HepG2 (cell line): ENCODE data around the gene SLC35G2. TPM values are rescaled to one million over a fixed set of nuclear protein-coding genes. Genes with fewer than 3 reads are reported as not detected.

Experiments used
- BATF2 ChIP-seq: sonication (generic); formaldehyde crosslinking; IDR thresholded peaks from 2 replicates; pipeline ENCODE4 v1.8.0; 2022; ENCODE audit warnings: mild to moderate bottlenecking, missing genetic modification reagents, moderate library complexity
- EED ChIP-seq: sonication (generic); formaldehyde crosslinking; IDR thresholded peaks from 2 replicates; pipeline ENCODE4 v1.5.0; 2020; ENCODE audit warnings: mild to moderate bottlenecking, missing genetic modification reagents
- LCORL ChIP-seq, 2 experiments: fragments of 450-650 bp in 1 of 2; sonication (generic) in 1 of 2; formaldehyde crosslinking in 1 of 2; IDR thresholded peaks; 2 replicates each; pipeline versions ENCODE4 v1.5.0 to v1.6.1; 2017 to 2020; ENCODE audit warnings: antibody characterized with exemption in 1 of 2, missing genetic modification reagents in 1 of 2
- PITX1 ChIP-seq: sonication (generic); formaldehyde crosslinking; IDR thresholded peaks from 2 replicates; pipeline ENCODE4 v1.5.1; 2020; ENCODE audit warnings: mild to moderate bottlenecking, missing genetic modification reagents
- STAT6 ChIP-seq: sonication (generic); formaldehyde crosslinking; IDR thresholded peaks from 2 replicates; pipeline ENCODE4 v1.4.0; 2020; ENCODE audit warnings: missing genetic modification reagents, mild to moderate bottlenecking, borderline replicate concordance
- TAF1 ChIP-seq: sonication (generic); formaldehyde crosslinking; IDR thresholded peaks from 2 replicates; pipeline ENCODE4 v1.4.0; 2020; ENCODE audit warnings: missing genetic modification reagents
- TRIM22 ChIP-seq: fragments of 450-650 bp; IDR thresholded peaks from 2 replicates; pipeline ENCODE4 v1.6.1; 2017
- XRCC5 ChIP-seq: fragments of 200-400 bp; formaldehyde crosslinking; optimal IDR thresholded peaks from 2 replicates; pipeline ENCODE3; 2017; ENCODE audit warnings: mild to moderate bottlenecking, low read length
- ZNF318 ChIP-seq: sonication (generic); formaldehyde crosslinking; IDR thresholded peaks from 2 replicates; pipeline ENCODE4 v1.4.0; 2020; ENCODE audit warnings: mild to moderate bottlenecking, missing genetic modification reagents
- ZNF33A ChIP-seq: sonication (generic); formaldehyde crosslinking; IDR thresholded peaks from 2 replicates; pipeline ENCODE4 v1.5.1; 2020; ENCODE audit warnings: missing genetic modification reagents, mild to moderate bottlenecking, moderate library complexity, borderline replicate concordance
- ZNF33B ChIP-seq: sonication (generic); formaldehyde crosslinking; IDR thresholded peaks from 2 replicates; pipeline ENCODE4 v1.5.1; 2020; ENCODE audit warnings: mild to moderate bottlenecking, missing genetic modification reagents
- ZNF543 ChIP-seq: sonication (generic); formaldehyde crosslinking; IDR thresholded peaks from 2 replicates; pipeline ENCODE4 v1.4.0; 2020; ENCODE audit warnings: mild to moderate bottlenecking, missing genetic modification reagents
- ZNF605 ChIP-seq: sonication (generic); formaldehyde crosslinking; IDR thresholded peaks from 2 replicates; pipeline ENCODE4 v1.8.0; 2022; ENCODE audit warnings: mild to moderate bottlenecking, missing genetic modification reagents
- ZNF678 ChIP-seq: sonication (generic); formaldehyde crosslinking; IDR thresholded peaks from 2 replicates; pipeline ENCODE4 v1.4.0; 2020; ENCODE audit warnings: mild to moderate bottlenecking, missing genetic modification reagents
- polyA plus RNA-seq, 8 experiments: library from polyadenylated mRNA; depleted of rRNA in 3 of 8; stranded (reverse) in 7 of 8; unstranded in 1 of 8; fragments of >200 nt; fragmentation: Illumina TruSeq in 4 of 8; extraction: Trizol in 4 of 8; gene quantifications; 2 replicates each; pipeline versions ENCODE4 v1.2.1 to v1.2.3, GENCODE V29; 2011 to 2016; ENCODE audit warnings: low read depth in 4 of 8, missing spikeins in 1 of 8, mixed read lengths in 1 of 8; ENCODE audit not compliant: insufficient read depth in 1 of 8
- total RNA-seq, 5 experiments: library from RNA; depleted of rRNA; stranded (reverse); fragments of >200 nt; fragmentation: Illumina TruSeq; extraction: Trizol; gene quantifications; 2 replicates each; pipeline ENCODE4 v1.2.3, GENCODE V29; 2016; ENCODE audit warnings: low read depth in 1 of 5

Gene SLC35G2
- total and polyA plus RNA-seq, 2 of the 13 experiments (the other 11 are each of a cell fraction or from before 2014, with no cell fraction given), result 7.6 to 10.3 TPM

- TF ChIP-seq BATF2 (CRISPR knock-in tag) (peak; percentile 85), TRIM22 (no peak), XRCC5 (no peak), ZNF678 (peak; percentile 59; the same call in 1 of the 2 replicates), ZNF33A (CRISPR knock-in tag) (peak; percentile 83; the same call in 1 of the 2 replicates), LCORL (IDR thresholded peaks at IDR 0.05) (no peak), LCORL (CRISPR knock-in tag; IDR thresholded peaks at IDR 0.05) (peak; percentile 68), EED (CRISPR knock-in tag) (peak; percentile 94), TAF1 (peak; percentile 92), ZNF543 (peak; percentile 88), PITX1 (CRISPR knock-in tag) (peak; percentile 78), ZNF318 (CRISPR knock-in tag) (no peak), ZNF33B (CRISPR knock-in tag) (peak; percentile 90), STAT6 (CRISPR knock-in tag) (no peak; the same call in 1 of the 2 replicates), ZNF605 (CRISPR knock-in tag) (peak; percentile 97)
Measured at GRCh38 chr3:136861890-136862616, 43.1 kb downstream of the SLC35G2 start, which contains the start of gene NCK1 (continued).
